HEK293 (cell line): ENCODE measurements around the gene OMA1.

Experiments
- SP2 ChIP-seq: fragments of 450-650 bp; formaldehyde crosslinking; IDR thresholded peaks from 2 replicates; pipeline ENCODE4 v1.5.1; 2016; ENCODE audit warnings: missing biosample characterization, missing genetic modification characterization
- YY1 ChIP-seq: fragments of 450-650 bp; formaldehyde crosslinking; IDR thresholded peaks from 2 replicates; pipeline ENCODE4 v1.5.1; 2018; ENCODE audit warnings: missing biosample characterization, missing genetic modification characterization
- TF ChIP-seq, protein P1 (sequence below): fragments of 450-650 bp; formaldehyde crosslinking; IDR thresholded peaks from 2 replicates; pipeline ENCODE4 v1.5.1; 2016; ENCODE audit warnings: missing biosample characterization, missing genetic modification characterization
- TF ChIP-seq, protein P2 (sequence below): fragments of 450-650 bp; IDR thresholded peaks from 2 replicates; pipeline ENCODE4 v1.5.1; 2018; ENCODE audit warnings: missing biosample characterization, missing genetic modification characterization

DNA sequence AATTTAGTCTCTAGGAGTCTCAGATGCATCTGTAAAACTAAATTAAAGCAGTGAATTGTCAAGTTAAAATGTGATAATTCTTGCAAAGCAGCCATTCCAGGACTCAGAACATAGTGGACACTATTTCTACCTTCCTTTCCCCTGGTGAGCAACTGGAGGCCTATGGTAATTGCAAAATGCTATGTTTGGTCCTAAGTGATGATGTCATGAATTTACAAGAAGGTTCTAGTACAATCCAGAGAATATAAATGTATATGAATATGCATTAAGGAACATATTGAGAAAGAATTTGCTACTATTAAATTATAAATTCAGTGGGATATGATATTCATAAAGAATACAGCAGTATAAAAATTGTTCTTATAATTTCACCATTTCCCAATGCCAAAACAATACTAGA lies 32.6 kb downstream of the OMA1 start:
- no peak for TF ChIP-seq YY1 (tag by site-specific recombination)
- TF ChIP-seq, protein P1, sequence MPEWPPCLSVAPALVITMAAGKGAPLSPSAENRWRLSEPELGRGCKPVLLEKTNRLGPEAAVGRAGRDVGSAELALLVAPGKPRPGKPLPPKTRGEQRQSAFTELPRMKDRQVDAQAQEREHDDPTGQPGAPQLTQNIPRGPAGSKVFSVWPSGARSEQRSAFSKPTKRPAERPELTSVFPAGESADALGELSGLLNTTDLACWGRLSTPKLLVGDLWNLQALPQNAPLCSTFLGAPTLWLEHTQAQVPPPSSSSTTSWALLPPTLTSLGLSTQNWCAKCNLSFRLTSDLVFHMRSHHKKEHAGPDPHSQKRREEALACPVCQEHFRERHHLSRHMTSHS, result no peak
- TF ChIP-seq SP2 (tag by site-specific recombination), result no peak
- TF ChIP-seq, protein P2, sequence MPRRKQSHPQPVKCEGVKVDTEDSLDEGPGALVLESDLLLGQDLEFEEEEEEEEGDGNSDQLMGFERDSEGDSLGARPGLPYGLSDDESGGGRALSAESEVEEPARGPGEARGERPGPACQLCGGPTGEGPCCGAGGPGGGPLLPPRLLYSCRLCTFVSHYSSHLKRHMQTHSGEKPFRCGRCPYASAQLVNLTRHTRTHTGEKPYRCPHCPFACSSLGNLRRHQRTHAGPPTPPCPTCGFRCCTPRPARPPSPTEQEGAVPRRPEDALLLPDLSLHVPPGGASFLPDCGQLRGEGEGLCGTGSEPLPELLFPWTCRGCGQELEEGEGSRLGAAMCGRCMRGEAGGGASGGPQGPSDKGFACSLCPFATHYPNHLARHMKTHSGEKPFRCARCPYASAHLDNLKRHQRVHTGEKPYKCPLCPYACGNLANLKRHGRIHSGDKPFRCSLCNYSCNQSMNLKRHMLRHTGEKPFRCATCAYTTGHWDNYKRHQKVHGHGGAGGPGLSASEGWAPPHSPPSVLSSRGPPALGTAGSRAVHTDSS (tag by site-specific recombination), result no peak
